GM19238 (cell line): ENCODE measurements around the gene KIF21B.

ENCODE experiments used
- DNase-seq: peaks from one replicate; pipeline ENCODE4 v3.0.0; 2011; ENCODE audit warnings: low spot score; ENCODE audit not compliant: insufficient read length

The KIF21B gene

DNA sequence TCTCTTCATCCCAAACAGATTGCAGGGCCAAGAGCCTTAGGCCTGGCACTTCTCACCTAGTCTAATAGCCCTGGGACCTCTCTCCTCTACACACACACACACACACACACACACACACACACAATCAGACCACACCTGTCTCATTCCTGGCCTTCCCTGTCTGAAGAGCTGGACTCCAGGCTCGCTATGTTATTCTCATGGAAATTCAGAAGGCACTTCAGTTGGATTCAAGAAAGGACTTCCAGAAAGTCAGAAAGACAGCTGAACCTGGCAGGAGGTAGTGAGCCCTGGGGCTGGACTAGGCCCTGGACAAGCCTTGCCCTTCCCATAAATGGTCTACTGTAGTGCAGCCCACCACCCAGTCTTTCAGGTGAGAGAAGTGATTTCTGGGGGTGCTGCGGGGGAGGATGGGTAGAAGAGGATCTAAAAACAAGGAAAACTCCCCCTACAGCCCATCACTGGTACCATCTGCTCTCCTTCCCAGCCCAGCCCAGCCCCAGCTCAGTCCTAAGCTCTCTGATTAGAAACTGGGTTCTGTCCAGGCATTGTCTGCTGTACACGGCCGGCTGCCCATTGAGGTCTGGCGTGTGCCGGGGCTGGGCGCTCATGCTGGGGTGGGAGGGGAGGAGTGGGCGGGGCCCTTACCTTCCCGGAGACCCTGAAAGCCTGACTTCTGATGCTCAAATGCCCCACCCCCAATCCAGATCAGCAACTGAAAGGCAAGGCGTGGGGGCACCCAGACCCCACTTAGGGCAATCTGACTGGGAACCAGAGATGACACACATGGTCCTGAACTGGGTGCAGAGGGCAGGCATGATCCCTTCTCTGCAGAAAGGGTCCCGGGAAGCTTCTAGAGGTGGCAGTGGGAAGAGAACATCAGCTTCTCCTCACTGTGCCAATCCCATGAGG is 2.5 kb downstream of the KIF21B start:
- no peak for DNase-seq

DNA sequence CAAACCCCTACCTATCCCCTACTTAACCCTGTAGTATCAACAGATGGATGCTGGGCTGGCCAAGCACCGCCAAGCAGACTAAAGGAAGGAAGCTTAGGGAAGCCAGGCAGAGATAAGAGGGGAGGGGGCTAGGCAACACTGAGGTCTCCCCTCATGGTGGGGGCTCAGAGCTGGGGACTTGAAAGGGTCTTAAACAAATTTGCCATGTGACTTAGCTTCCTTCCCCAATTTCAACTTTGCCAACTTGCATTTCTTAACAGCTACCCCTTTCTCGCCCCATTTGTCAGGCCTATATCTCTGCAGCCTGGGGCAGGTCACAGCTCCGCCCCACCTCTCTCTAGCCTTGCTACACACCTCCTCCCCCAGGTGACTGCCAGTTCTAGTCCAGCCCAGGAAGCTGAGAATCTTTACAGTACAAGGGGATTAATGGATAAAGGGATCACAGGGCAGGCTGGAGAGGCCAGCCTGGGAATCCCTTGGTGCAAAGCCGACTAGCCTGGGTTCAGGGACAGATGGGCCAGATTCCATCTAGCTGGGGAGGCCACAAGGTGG is 3.4 kb downstream of the KIF21B start:
- no peak for DNase-seq

DNA sequence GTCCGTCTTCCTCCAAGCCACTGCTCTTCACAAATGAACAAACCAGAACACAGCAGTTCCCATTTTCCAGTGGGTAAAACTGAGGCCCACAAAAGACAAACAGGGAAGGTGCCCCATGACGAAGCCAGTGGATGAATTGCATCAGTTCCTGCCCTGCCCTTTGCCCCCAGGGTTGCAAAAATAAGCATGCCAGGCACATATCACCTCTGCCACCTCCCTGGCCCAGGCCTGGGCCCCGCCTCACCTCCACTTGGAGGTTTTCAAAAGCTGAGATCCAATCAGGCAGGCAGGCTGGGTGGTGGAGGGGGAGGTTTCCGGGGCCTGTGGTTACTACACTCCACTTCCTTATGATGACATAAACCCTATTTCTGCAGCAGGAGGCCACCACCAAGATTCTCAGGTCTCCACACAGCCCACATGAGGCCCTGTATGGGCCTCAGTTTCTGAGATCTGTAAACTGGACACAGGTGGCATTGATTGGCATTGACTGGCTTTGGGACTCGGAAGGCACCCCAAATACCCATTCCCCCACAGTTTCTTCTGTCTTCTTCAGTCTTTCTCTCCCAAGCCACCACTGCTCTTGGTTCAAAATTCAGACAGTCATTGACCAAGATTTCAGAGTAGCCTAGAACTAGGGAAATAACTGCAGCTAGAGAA is 4.1 kb downstream of the KIF21B start:
- peak; percentile 93 for DNase-seq

DNA sequence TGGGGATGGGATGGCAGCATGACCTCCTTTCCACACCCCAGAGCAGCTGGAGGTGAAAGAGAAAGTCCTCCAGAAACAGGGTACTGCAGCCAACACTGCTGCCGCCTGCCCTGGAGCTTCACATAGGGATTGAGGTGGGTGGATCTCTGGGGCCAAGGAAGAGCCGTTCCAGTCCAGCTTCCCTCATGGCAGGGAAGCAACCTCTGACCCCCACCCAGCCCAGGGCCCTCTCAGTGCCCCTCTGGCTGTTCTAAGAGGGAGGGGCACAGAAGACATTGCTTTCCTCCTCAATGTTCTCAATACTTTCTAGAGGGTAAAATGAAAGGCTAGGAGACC is 5.7 kb downstream of the KIF21B start:
- no peak for DNase-seq

DNA sequence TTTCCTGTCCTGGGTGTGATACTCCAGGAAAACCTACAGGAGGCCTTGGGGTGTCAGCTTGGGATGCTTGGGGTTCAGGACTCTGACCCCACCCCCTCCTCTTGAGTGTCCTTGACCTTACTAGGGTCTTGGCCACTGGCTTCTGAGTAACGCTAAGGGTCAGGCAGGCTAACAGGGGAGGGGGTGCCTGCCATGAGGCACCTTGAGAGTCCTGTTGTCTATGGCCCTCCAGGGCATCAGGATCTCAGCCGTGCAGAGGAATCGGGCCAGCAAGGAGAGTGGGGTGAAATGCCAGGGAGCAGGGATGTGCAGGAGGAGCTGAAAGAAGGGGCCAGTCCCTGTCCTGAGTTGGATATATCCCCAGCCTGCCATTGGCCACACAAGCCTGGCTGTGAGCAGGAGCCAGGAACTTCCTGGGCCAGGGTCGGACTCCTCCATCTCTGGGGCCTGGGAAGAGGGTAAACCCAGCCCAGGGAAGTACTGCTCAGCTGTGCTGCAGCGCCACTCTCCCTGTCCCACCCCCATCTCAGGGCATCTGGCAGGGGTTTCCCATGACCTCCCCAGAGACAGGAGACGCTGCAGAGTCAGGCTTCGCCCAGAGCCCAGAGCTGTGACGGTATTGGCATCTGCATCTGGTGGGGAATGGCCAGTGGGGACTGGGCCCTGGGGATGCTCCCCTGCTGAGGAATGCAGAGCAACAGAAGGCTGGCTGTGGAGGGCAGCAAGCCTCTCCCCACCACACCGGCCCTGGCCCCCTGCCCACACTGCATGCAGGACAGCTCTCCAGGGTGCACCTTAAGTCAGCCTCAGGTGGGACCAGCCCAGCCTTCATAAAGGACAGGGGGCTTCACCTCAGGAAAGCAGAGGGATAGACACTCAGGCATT is 6.3 kb downstream of the KIF21B start:
- peak; percentile 56 for DNase-seq

DNA sequence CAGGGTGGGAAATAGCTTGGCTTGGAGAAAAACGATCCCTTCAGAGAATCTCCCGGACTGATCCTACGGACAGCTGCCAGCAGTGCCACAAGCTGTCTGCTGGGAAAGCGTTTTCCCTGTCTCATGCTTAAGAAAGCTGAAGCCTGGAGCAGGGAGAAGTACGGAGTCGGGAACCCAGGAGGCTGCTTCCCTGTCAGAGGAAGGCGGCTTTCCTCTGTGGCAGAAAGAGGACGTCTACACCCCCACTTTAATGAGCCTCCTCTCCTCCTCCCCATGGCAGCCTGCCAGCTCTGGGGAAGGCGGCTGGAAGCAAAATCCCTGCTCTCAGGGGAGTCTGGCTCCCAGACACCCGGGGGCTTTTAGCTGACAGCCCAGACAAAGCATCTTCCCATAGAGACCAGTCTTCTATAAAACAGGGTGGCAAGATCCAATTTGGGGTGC is 7.3 kb downstream of the KIF21B start:
- no peak for DNase-seq

DNA sequence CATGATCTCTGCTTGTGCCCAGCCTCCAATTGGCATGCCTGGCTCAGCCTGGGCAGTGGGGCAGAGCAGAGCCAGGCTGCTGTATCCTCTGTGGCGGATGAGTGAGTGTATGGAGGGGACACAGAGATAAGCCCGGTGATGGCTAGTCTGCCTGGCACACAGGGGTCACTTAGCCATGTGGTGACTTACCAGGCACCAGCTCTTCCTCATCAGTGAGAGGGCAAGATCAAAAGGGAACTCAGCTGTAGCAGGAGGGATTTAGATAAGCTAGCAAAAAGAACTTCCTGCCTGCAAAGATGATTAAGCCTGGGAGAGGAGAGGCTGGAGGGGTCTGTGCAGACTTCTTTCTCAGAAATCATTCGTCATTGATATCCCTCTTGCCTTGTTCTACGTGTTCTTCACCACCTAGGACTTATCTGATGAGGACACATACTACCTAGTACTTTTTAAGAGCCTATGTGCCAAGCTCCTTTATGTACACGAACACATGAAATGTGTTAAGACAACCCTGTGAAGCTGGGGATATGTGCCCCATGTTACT is 7.9 kb downstream of the KIF21B start:
- DNase-seq, result no peak

DNA sequence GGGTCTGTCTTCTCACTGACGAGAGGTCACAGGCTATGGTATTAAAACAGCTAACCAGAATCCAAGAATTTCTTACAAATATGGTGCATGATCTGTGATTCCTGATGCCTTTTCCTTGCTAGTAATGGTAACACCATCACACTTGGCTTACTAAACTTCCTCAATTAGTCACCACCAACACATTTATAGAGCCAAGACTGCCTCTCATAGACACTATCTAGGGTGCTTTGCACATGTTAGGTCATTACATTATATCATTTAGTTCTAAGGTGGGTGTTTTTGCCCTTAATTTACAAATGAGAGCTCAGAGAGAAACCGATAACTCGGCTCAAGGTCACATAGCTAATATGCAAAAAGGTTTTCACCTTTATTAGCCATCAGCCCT is 8.7 kb downstream of the KIF21B start:
- DNase-seq, result no peak

DNA sequence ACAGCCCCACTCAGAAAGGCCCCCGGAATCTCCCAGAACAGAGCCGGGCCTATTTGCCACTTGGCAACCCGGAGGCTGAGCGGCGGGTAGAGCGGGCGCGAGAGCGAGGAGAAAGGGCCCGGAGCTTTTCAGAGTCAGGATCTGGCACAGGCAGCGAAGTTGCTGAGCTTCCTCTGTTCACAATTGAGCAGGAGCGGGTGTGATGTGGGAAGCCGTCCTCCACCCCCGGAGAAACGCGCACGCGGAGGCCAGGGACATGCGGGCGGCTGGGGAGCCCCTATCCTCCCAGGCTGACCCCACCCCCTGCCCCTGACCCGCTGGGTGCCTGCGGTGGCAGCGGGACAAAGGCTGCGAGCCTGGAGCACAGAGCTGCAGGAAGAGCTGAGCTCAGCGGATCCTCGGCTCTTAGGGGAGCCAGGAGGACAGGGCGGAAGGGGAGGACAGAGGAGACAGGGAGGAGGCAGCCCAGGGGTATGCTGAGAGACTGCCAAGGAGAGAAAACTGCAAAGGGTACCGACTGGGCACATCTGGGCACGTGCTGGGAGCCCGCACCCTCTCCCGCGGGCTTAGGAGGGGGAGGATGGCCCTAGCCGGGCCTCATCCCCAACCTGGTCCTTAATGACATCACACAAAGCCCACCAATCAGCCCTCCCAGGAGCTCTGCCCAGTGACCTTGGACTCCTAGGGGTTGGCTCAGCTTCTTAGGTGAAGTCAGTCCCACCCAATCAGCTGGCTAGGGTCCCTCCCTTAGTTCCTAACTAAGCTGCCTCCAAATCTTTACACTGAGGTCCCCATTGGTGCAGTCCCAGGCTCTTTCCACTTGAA is 9.3 kb downstream of the KIF21B start:
- DNase-seq, result no peak

DNA sequence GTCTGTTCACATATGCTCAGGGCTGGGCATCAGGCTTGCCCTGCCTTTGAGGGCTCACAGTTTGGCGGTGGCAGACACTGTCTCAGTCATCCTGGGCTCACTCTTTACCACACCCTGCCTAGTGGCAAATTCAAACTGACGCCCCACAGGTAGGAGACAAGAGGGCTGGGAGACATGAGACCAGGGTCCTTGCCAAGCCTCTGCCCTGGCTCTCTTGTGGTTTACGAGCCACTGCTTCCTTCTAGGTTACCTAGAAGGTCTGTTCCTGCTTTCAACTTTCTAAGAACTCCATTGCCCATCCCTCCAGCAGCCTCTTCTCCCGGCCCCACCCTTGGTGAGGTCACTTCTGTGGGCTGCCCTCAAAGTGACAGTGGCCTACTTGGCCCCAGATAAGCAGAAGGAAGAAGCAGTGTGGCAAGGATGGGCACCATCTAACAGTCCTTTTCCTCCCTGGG is 10.5 kb downstream of the KIF21B start:
- no peak for DNase-seq

DNA sequence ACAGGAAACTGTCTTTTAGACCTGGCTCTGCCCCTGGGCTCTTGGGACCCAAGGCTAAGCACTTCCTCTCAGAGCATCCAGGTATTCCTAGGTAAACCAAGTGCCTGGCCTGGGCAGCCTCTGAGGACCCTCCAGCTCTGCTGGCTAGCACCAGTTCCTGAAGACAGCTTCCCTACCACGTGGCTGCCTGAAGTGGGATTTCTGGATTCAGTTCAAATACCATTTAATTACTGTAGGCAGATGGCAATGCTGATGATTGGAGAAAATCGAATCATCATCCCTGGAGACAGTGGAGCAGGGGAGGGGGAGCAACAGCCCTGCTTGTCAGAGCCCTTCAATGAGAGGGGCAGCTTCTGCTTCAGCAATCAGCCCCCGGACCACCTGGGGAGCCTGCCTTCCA is 11.9 kb downstream of the KIF21B start:
- DNase-seq, result no peak

DNA sequence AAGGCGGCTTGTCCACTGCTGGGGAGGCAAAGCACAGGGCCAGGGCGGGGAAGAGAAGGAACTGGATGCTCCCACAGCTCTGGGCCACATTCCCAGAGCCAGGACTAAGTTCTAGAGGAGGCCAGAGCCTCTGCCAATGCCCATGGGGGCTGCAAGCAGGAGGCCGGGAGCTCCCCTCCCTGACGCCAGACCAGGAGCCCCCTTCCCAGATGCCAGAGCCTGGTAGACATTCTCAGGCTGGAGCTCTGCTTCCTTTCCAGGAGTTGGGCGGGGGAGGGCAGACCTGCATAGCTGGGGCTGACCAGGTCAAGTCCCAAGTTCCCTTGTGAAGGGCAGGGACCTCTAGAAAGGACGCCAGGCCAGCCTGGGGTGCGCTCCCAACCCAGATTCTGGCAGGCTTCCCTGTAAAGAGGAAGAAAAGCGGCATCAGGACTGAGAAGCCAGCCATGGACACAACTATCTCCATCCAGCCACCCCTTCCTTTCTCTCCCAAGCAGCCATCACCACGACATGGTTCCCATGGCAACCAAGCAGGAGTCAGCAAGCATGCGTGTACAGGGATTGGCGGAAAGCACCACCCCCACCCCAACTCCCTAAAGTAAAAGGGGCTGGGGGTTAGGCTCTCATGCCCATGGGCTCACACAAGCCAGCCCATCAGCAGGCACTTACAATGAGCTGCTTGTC is 13.4 kb downstream of the KIF21B start:
- no peak for DNase-seq

DNA sequence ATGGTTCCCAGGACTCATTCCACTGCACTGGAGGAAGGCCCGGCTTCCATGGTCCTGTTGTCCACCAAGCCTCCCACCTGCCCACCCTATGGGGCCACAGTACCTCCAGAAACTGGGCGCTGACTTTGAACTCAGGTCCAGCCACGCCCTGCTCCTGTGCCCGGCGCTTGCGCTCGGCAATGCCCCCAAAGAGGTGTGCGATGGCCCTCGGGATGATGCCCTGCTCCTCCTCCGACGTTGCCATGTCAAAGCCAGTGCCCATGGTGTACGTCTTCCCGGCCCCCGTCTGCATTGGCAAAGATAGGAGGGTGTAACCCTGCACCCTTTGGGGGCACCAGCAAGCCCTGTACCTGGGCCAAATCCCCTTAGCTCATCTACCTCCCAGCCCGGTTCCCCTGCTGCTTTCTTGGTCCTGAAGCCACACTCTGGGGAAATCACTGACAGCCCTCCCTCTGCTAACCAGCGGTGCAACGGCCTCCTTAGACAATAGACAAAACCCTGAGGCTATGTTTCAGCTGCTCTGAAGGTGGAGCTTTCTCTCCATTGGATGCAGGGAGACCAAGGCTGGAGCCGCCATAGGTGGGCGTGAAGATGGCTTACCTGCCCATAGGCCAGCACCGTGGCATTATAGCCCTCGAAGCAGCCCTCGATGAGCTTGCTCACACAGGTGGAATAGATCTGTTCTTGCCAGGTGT is 14.7 kb downstream of the KIF21B start:
- DNase-seq, result no peak

DNA sequence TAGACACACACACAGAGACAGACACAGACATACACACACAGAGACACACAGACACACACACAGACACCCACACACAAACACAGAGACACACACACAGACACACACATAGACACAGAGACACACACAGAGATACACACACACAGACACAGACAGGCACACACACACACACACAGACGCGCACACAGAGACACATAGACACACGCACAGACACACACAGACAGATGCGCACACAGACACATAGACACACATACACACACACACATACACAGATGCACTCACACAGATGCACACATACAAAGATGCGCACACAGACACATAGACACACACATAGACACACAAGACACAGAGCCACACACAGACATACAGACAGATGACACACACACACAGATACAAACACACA is 16.0 kb downstream of the KIF21B start:
- no peak for DNase-seq

DNA sequence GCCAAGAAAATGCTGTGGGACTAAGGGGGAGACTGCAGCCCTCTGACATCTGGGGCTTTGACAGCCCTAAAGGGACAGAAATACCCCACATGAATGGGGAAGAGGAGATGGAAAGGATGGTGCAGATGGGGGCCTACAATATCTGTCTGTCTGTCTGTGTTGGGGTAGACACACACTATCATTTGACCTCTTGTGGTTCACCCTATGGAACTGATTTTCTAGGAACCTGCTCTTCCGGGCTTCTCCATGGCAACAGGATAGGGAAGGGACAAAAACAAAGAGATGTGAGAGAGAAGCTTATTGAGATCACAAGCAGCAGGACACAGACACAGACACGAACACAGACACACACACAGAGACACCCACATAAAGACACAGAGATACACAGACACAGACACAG is 17.1 kb downstream of the KIF21B start:
- no peak for DNase-seq

DNA sequence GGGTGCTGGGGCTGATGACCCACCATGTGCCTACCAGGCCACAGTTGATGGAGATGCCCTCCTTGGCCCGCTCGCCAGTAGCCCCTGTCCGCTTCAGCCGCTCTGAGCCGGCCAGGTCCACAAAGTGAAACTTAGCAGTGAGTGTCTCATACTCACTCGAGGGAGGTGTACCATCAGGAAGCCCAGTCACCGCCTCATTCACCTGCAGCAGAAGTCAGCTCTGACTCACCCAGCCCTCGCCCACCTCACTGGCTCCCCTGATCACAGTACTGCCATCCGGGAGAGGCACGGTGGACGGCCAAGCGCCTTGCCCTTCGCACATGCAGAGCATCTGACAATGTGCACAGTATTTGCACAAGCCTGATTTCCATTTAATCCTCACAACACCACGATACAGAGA is 18.8 kb downstream of the KIF21B start:
- DNase-seq, result no peak

DNA sequence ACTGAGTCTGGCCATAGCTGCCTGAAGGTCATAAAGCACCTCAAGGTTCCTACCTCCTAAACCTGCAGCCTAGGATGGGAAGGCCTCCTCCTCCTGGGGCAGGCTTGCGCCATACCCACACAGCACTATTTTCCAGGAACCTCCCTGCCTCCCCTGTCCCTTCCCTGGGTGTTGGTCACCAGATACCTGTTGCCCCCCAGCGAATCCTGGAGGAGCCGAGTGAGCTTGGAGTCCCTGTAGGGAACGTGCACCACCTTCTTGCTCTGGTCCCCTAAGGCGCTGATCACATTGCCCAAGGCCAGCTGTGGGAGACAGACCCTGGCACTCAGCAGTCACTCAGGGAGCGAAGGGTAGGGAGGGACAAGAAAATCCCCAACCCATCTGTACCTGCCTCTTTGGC is 19.4 kb downstream of the KIF21B start:
- no peak for DNase-seq

DNA sequence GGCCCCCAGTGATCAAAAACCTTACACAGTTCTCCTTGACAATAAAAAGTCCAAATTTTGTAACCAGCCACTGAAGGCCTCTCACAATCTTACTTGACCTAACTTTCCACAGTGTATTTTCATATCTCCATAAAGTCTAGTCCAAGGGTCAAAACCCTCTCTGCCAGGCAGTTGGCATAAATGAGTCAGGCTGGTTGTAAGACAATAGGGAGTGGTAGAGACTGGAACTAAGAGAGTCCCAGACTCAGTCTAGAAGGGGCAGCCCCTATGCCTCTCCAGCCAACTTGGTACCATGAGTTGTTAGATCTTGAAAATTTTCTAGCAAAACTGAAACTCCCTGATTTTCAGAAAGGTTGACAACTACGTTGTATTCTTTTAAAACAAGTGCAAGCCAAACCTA is 21.0 kb downstream of the KIF21B start:
- DNase-seq, result no peak

DNA sequence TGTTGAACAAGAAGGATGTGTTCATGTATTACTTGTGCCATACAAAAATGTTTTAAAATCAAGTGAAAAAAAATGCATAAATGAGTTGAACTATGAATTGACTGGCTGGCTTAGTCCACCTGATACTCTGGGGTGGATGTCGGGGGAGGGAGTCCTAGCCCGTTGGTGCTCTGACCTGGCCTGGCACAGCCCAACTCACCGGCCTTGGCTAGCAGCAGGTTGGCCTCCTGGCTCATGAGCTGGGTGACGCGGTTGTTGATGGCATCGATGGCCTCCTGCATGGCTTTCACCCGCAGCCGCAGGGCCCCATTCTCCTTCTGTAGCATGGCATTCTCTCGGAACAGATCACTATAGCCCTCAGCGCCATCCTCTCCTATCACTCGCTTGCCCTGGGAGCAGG is 21.6 kb downstream of the KIF21B start:
- DNase-seq, result no peak
